Sigmoid colon (tissue), 7 donors: ENCODE data around the gene AHR. TPM values are rescaled to one million over a fixed set of nuclear protein-coding genes. Genes with fewer than 3 reads are reported as not detected.

Source experiments
- DNase-seq: peaks from one replicate; pipeline ENCODE4 v3.0.0-alpha.2; 2019
- H3K27ac ChIP-seq, 4 donors: fragments of 200-600 bp; sonication (generic); one replicate each; pipeline ENCODE4 v1.5.1; 2016 to 2019; ENCODE audit warnings: mild to moderate bottlenecking in 1 of 4
- H3K27me3 ChIP-seq, 3 donors: fragments of 200-600 bp; sonication (generic); one replicate each; pipeline ENCODE4 v1.5.1; 2019; ENCODE audit warnings: mild to moderate bottlenecking in 1 of 3
- H3K36me3 ChIP-seq, 4 donors: fragments of 200-600 bp; sonication (generic); one replicate each; pipeline ENCODE4 v1.5.1; 2016 to 2019
- H3K4me1 ChIP-seq, 4 donors: fragments of 200-600 bp; sonication (generic); one replicate each; pipeline ENCODE4 v1.5.1; 2017 to 2019
- H3K4me3 ChIP-seq, 4 donors: fragments of 200-600 bp; sonication (generic); one replicate each; pipeline ENCODE4 v1.5.1; 2017 to 2019; ENCODE audit warnings: mild to moderate bottlenecking in 2 of 4, moderate library complexity in 1 of 4
- H3K9me3 ChIP-seq, 4 donors: fragments of 200-600 bp in 3 of 4; sonication (generic) in 3 of 4; one replicate each; pipeline versions ENCODE4 v1.5.1 to v1.6.1; 2013 to 2019
- EP300 ChIP-seq, 4 donors: sonication (generic); formaldehyde crosslinking; IDR thresholded peaks; one replicate each; pipeline ENCODE4 v1.6.1; 2017; ENCODE audit warnings: antibody characterized with exemption in 4 of 4
- POLR2A ChIP-seq, 2 donors: fragments of 450-650 bp; IDR thresholded peaks; one replicate each; pipeline ENCODE4 v1.6.1; 2016; ENCODE audit warnings: antibody characterized with exemption in 2 of 2, mild to moderate bottlenecking in 2 of 2, moderate library complexity in 2 of 2
- POLR2AphosphoS5 ChIP-seq, 4 donors: sonication (generic); formaldehyde crosslinking; IDR thresholded peaks; one replicate each; pipeline ENCODE4 v1.6.1; 2017; ENCODE audit warnings: antibody characterized with exemption in 4 of 4
- WGBS, 2 donors: extraction: QIAGEN DNeasy Blood & Tissue Kit; methylation state at CpG; one replicate each; pipeline ENCODE4 v1.1.7; 2013; 5-methylcytosine and 5-hydroxymethylcytosine counted together
- intact Hi-C: fragments of 100-400 bp; cut with DNase I; formaldehyde crosslinking; loops from one replicate; pipeline ENCODE4 v1.15.1; 2023
- polyA plus RNA-seq, 3 donors: library from polyadenylated mRNA; stranded (reverse); fragments of 200-250 nt; gene quantifications; one replicate each; pipeline ENCODE4 v1.2.3, GENCODE V29; 2013
- total RNA-seq, 4 donors: library from RNA; depleted of rRNA; stranded (reverse); fragments of >200 nt; gene quantifications; one replicate each; pipeline ENCODE4 v1.1.0, GENCODE V29; 2016
- TF ChIP-seq, protein P1 (sequence below), 4 experiments: fragments of 450-650 bp in 3 of 4; fragments of 200-600 bp in 1 of 4; IDR thresholded peaks; one replicate each; pipeline ENCODE4 v1.5.1; 2016 to 2019; ENCODE audit warnings: antibody characterized with exemption in 4 of 4, mild to moderate bottlenecking in 3 of 4, moderate library complexity in 2 of 4
- donor health status: healthy with polysubstance abuse.
- donor health status: Bipolar disorder and iron deficiency.
- donor health status: healthy.

AHR gene
- total and polyA plus RNA-seq, 7 donors: 9.0 to 76.0 (median 41.8) TPM

DNA sequence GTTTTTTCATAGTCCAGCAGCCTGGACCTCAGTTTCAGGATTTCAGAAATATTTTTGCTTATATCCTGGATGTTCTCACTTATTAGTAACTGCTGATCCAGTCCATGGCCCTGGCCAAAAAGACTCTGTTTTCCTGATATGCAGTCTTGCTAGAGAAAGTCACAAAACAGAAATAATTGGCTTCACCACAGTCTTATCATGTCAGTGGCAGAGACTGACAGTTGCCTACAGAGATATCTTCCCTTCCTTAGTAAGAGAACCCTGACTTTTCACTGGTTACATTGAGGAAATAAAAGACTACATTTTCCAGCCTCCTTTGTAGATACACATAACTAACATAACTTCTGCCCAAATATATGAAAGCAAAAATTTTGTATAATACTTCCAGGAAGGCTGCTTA lies 56.6 kb downstream of the AHR start:
- Histone ChIP-seq H3K27me3 (no peaks in the 10 kb centered on the region), H3K27ac (no peak overlapping the region), H3K4me3 (no peak overlapping the region), H3K9me3 (peaks cover 0 to 6% (median 3%) of the 10 kb centered on the region in 4 donors), H3K36me3 (no peaks in the 10 kb centered on the region), H3K4me1 (no peaks in the 10 kb centered on the region)
- no peak for TF ChIP-seq POLR2A (IDR thresholded peaks at IDR 0.05)
- TF ChIP-seq POLR2AphosphoS5 (IDR thresholded peaks at IDR 0.05): no peak
- TF ChIP-seq EP300 (IDR thresholded peaks at IDR 0.05): no peak
- TF ChIP-seq, protein P1, sequence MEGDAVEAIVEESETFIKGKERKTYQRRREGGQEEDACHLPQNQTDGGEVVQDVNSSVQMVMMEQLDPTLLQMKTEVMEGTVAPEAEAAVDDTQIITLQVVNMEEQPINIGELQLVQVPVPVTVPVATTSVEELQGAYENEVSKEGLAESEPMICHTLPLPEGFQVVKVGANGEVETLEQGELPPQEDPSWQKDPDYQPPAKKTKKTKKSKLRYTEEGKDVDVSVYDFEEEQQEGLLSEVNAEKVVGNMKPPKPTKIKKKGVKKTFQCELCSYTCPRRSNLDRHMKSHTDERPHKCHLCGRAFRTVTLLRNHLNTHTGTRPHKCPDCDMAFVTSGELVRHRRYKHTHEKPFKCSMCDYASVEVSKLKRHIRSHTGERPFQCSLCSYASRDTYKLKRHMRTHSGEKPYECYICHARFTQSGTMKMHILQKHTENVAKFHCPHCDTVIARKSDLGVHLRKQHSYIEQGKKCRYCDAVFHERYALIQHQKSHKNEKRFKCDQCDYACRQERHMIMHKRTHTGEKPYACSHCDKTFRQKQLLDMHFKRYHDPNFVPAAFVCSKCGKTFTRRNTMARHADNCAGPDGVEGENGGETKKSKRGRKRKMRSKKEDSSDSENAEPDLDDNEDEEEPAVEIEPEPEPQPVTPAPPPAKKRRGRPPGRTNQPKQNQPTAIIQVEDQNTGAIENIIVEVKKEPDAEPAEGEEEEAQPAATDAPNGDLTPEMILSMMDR (IDR thresholded peaks at IDR 0.05): no peak
- no peak for DNase-seq
- intact Hi-C loops: no loop called here

DNA sequence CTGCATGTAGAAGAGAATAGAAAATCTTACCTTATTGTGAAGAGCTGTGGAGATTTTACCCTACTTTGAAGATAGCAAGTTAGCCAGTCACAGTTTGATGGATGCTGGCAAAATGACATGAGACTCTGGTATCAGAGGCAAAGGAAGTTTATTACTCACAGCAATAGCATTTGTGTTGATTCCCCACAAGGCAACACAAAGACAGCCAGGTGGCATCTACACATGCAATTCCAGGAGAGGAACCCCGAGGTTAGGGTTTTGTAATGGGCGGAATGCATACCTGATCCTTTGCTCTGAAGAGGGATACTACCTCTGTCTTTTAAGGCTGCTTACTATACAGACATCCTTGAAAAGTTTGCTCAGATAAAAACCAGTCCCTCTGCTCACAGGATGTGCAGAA lies 59.5 kb downstream of the AHR start:
- TF ChIP-seq EP300 (IDR thresholded peaks at IDR 0.05) (no peak), POLR2AphosphoS5 (IDR thresholded peaks at IDR 0.05) (no peak), POLR2A (IDR thresholded peaks at IDR 0.05) (no peak)
- TF ChIP-seq, protein P1 (IDR thresholded peaks at IDR 0.05): no peak
- Histone ChIP-seq H3K27ac (no peak overlapping the region), H3K9me3 (peaks cover 0 to 4% (median 0%) of the 10 kb centered on the region in 4 donors), H3K27me3 (no peaks in the 10 kb centered on the region), H3K4me3 (no peak overlapping the region), H3K4me1 (no peaks in the 10 kb centered on the region), H3K36me3 (no peaks in the 10 kb centered on the region)
- 97 to 98% methylated on average over 2 of the region's 2 CpGs for WGBS, 2 donors
- intact Hi-C loops: no loop called here
- DNase-seq: no peak

DNA sequence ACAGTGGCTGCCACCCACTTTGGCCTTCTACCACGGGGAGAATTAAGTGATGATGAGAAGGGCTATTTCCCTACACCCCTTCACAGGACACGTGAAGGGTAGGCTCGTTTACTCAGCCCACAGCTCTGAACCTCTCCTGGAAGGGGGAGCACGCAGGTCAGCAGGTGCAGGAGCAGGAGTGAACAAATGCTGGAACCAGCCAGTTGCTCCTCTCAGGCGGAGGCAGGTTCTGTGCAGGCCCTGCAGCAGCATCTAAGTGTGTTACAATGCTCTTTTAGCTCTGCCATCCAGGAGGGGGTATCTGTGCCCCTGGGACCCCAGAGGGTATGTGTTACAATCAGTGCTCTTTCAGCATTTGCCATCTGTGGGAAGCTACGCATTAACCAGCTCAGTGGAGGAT lies 61.2 kb downstream of the AHR start:
- no peaks in the 10 kb centered on the region for H3K27me3 ChIP-seq
- intact Hi-C loops: no loop called here
- TF ChIP-seq, protein P1 (IDR thresholded peaks at IDR 0.05): no peak
- no peak for TF ChIP-seq POLR2AphosphoS5 (IDR thresholded peaks at IDR 0.05)
- no peak for TF ChIP-seq POLR2A (IDR thresholded peaks at IDR 0.05)
- TF ChIP-seq EP300 (IDR thresholded peaks at IDR 0.05): no peak
- no peak overlapping the region for H3K27ac ChIP-seq
- H3K9me3 ChIP-seq: peaks cover 0 to 4% (median 0%) of the 10 kb centered on the region in 4 donors
- H3K4me3 ChIP-seq: no peak overlapping the region
- WGBS, 2 donors: 94 to 96% methylated on average over 6 of the region's 6 CpGs
- H3K4me1 ChIP-seq: no peaks in the 10 kb centered on the region
- H3K36me3 ChIP-seq: no peaks in the 10 kb centered on the region
- DNase-seq: no peak

DNA sequence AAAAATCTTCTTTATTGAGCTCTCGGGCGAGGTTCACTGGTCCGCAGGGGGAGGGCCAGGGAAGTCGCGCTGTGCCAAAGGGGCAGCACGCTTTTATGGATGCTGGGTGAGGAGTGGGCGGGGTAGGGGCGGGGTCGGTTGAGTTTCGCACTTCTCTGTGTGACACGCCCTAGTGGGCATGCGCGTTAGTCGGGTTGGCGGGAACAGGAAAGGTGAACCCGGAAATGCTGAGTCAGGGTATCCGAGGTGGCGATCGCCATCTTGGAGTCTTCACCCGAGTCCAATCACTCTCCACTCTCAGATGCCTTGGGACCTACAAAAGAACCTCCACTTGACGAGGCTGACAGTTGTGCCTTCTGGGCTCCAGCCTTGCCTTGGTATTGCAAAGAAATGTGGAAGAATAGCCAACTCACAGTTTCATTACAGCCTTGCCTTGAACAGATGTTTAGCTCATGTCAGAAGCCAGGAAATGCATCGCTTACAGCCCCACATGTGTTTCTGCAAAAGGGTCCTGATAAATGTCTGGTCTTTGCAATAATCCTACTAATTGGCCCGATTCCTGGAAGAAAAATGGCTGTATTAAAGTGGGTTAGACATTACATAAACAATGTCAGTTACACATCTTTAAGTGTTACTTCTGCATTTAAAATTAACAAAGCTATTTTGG lies 64.1 kb downstream of the AHR start:
- Histone ChIP-seq H3K27ac (no peak overlapping the region), H3K4me3 (no peak overlapping the region), H3K4me1 (no peaks in the 10 kb centered on the region), H3K9me3 (peaks cover 0 to 2% (median 0%) of the 10 kb centered on the region in 4 donors), H3K27me3 (no peaks in the 10 kb centered on the region), H3K36me3 (no peaks in the 10 kb centered on the region)
- TF ChIP-seq POLR2AphosphoS5 (IDR thresholded peaks at IDR 0.05) (no peak), EP300 (IDR thresholded peaks at IDR 0.05) (no peak), POLR2A (IDR thresholded peaks at IDR 0.05) (no peak)
- TF ChIP-seq, protein P1 (IDR thresholded peaks at IDR 0.05): no peak
- intact Hi-C loops: no loop called here
- WGBS, 2 donors: 93 to 96% methylated on average over 23 of the region's 23 CpGs
- DNase-seq: no peak

DNA sequence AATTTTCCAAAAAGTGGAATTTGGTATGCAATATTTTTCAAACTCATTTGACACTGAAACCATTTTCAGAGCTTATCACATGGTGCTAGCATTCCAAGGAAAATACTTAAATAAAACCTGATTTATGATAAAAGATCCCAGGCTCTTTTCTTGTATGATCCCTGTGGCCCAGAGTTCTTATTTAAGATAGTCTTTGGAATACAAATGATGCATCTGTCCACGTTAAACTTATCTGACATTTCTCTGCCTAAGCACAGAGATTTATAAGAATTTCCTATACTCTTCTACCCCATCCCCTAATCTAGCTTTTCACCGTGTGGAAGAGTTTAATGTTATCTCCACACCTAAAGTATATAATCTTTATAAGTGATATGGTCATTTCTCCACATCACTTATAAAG lies 66.2 kb downstream of the AHR start:
- Histone ChIP-seq H3K36me3 (no peaks in the 10 kb centered on the region), H3K27ac (no peak overlapping the region), H3K27me3 (no peaks in the 10 kb centered on the region), H3K4me1 (peaks cover 0 to 12% (median 7%) of the 10 kb centered on the region in 4 donors), H3K4me3 (no peak overlapping the region), H3K9me3 (no peaks in the 10 kb centered on the region)
- intact Hi-C loops: no loop called here
- WGBS, 2 donors: 86 to 94% methylated on average over 2 of the region's 2 CpGs
- DNase-seq: no peak
- TF ChIP-seq EP300 (IDR thresholded peaks at IDR 0.05) (no peak), POLR2AphosphoS5 (IDR thresholded peaks at IDR 0.05) (no peak), POLR2A (IDR thresholded peaks at IDR 0.05) (no peak)
- TF ChIP-seq, protein P1 (IDR thresholded peaks at IDR 0.05): no peak
